Psoas muscle (tissue), 8 donors: ENCODE data around the gene NDUFAF8. TPM values are rescaled to one million over a fixed set of nuclear protein-coding genes. Genes with fewer than 3 reads are reported as not detected.

Experiments
- ATAC-seq, 4 donors: fragments of 200-7000 bp; cut with Tn5 transposase; one replicate each; pipeline ENCODE4 v1.9.1; 2020; ENCODE audit warnings: moderate library complexity in 3 of 4, mild to moderate bottlenecking in 2 of 4
- DNase-seq, 2 donors: peaks; one replicate each; pipeline ENCODE4 v3.0.0-alpha.2; 2020
- H3K27ac ChIP-seq: fragments of 200-600 bp; one replicate; pipeline ENCODE4 v1.8.0; 2022
- H3K27me3 ChIP-seq, 3 donors: fragments of 200-600 bp in 1 of 3; one replicate each; pipeline versions ENCODE4 v1.6.1 to v1.8.0; 2013 to 2022; ENCODE audit warnings: low read length in 2 of 3, mild to moderate bottlenecking in 2 of 3, moderate library complexity in 1 of 3; ENCODE audit not compliant: insufficient read depth in 3 of 3
- H3K36me3 ChIP-seq, 2 donors: fragments of 200-600 bp in 1 of 2; one replicate each; pipeline versions ENCODE4 v1.6.1 to v1.8.0; 2013 to 2022; ENCODE audit warnings: low read depth in 1 of 2, mild to moderate bottlenecking in 1 of 2, moderate library complexity in 1 of 2; ENCODE audit not compliant: insufficient read depth in 1 of 2
- H3K4me1 ChIP-seq: fragments of 200-600 bp; one replicate; pipeline ENCODE4 v1.8.0; 2022
- H3K4me3 ChIP-seq: fragments of 200-600 bp; one replicate; pipeline ENCODE4 v1.8.0; 2022; ENCODE audit warnings: mild to moderate bottlenecking
- H3K9me3 ChIP-seq: fragments of 200-600 bp; one replicate; pipeline ENCODE4 v1.8.0; 2022
- CTCF ChIP-seq: fragments of 200-600 bp; IDR thresholded peaks from one replicate; pipeline ENCODE4 v1.8.0; 2022; ENCODE audit warnings: antibody characterized with exemption
- WGBS, 3 donors: extraction: QIAGEN DNeasy Blood & Tissue Kit; methylation state at CpG; one replicate each; pipeline versions ENCODE4 v1.1.6 to v1.1.7; 2013; 5-methylcytosine and 5-hydroxymethylcytosine counted together
- intact Hi-C, 2 donors: fragments of 100-400 bp; cut with DNase I; formaldehyde crosslinking; loops; one replicate each; pipeline versions ENCODE4 v1.11.0 to v1.14.2; 2022
- long read RNA-seq, 2 donors: library from polyadenylated mRNA; unstranded; transcript quantifications; one replicate each; pipeline ENCODE4 v2.0.0, GENCODE V29; 2021
- polyA plus RNA-seq, 3 donors: library from polyadenylated mRNA; stranded (reverse); fragments of 200-250 nt; gene quantifications; one replicate each; pipeline ENCODE4 v1.2.3, GENCODE V29; 2013
- total RNA-seq, 4 donors: library from RNA; stranded (reverse); fragmentation: NEBNext Ultra II Directional in 2 of 4; extraction: Animal tissue kit (Norgen Biotek cat#: 25700) in 2 of 4; gene quantifications; one replicate each; pipeline versions ENCODE4 v1.2.1 to v1.2.4, GENCODE V29; 2021 to 2023
- donor health status: healthy with polysubstance abuse.
- donor health status: DM: no; HTN: no; CAD: no; lungs with moderate emphysema.
- donor health status: Bipolar disorder and iron deficiency.
- donor health status: healthy.
- donor health status: DM: yes; HTN: yes; CAD: no.
- donor health status: DM: no; HTN: no; CAD: no.
- donor health status: DM: no; HTN: no; CAD: no.
- donor health status: DM: yes; HTN: yes; CAD: no.

Gene NDUFAF8
- total RNA-seq: 10 to 100 TPM; 45.6 to 58.5 (median 55.0) TPM
- polyA plus RNA-seq: 10 to 100 TPM; 42.4 to 63.8 (median 54.9) TPM
- long read RNA-seq, donor 1, transcript NDUFAF8-201 (3 exons, 615 nt): major isoform, 13 of 16 reads
- long read RNA-seq, donor 1, partial matches to known transcripts: 1 of 16 reads
- long read RNA-seq, donor 1, other reads (novel, unspliced or antisense): 2 of 16 reads
- long read RNA-seq, donor 2, transcript NDUFAF8-201 (3 exons, 615 nt): major isoform, 25 of 28 reads
- long read RNA-seq, donor 2, partial matches to known transcripts: 1 of 28 reads
- long read RNA-seq, donor 2, other reads (novel, unspliced or antisense): 2 of 28 reads

DNA sequence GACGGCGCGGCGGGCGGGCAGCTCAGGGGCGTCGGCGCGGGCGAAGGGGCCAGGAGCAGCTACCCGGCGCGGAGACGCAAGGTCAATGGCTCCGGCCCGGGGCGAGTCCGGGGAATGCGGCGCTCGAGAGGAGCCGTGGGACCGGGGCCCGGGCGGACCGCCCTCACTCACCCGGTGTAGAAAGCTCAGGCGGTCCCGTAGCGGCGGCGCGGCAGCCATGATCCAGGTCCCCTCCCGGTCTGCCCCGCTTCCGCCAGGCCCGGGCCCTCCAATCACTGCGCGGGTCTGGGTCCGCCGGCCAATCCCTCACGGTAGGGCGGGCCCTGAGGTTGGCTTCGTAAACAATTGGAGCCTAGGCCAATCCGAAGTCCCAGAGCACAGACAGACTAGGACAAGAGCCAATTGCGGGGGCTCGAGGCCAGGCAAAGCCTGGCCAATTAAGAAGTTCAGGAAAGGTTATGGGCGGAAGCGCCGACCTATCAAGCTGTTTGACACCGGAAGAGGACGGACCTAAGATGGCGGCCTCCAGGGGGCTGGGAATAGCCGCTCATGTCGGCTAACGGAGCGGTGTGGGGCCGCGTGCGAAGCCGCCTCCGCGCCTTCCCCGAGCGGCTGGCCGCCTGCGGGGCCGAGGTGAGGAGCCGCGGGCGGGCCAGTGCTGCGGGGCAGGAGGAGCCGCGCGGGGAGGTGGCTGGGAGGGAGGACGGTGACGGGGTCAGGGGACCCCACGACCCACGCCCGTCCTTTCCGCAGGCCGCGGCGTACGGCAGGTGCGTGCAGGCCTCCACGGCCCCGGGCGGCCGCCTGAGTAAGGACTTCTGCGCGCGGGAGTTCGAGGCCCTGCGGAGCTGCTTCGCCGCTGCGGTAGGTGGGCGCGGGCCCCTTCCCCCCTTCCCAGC lies at the start of gene NDUFAF8, which contains the start of gene TEPSIN:
Gene NDUFAF8, plus strand, starts transcription at position 504 of the 899 bp plus-strand sequence. Its CDS starts 46 bp downstream, at position 550.
Gene TEPSIN, minus strand, starts transcription at position 241 of the 899 bp plus-strand sequence. Its CDS starts 22 bp downstream, at position 219.
- 0 to 1% (median 1%) methylated on average over 68 to 100 of the region's 100 CpGs for WGBS, 3 donors
- H3K27me3 ChIP-seq: no peaks in the 10 kb centered on the region
- DNase-seq: peak; percentile 97 to 98
- peak within 1 kb of the TSS; percentile 91 for H3K4me3 ChIP-seq
- peaks cover 0 to 28% of the 10 kb centered on the region in 2 donors for H3K36me3 ChIP-seq
- H3K4me1 ChIP-seq: peaks cover 20% of the 10 kb centered on the region
- intact Hi-C loops: no loop called here
- TF ChIP-seq CTCF: no peak
- H3K9me3 ChIP-seq: no peaks in the 10 kb centered on the region
- ATAC-seq: peak; percentile 95 to 96 (median 96)
- H3K27ac ChIP-seq: peak within 1 kb of the TSS; percentile 96

DNA sequence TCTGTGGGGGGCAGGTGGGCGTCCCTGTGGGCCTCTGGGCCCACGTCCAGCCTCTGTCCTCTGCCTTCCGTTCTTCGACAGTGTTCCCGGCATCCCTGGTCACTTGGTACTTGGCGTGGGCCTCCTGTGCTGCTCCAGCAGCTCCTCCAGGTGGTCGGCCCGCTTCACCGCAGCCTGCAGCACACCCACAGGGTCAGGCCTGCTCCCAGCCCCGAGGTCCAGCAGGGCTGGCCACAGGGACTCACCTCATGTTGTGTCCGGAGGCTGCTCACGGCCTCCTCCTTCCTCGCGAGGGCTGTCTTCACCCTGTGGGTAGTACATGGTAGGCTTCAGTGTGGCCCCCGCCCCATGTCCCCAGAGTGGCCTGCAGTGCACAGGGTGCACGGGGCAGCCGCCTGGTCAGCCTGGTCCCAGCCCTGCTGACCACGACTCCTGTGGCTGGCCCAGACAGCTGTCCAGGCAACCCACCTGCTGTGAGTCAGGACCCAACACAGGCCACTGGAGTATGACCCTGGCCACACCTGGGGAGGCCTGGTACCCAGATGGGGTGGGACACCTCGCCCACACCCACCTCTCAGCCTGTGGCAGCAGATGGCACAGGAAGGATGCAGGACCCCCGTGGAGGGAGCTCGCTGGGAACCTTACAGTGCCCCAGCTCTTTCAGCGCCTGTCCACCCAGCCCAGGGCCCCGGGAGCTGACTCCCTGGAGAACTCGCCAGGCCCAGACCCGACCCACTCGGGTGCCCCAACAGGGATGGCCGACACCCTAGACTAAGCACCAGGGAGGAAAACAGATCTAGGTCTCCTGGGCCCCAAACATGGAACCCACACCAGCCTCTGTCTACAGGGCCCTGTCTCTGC lies 49.2 kb upstream of the NDUFAF8 start:
- WGBS, 3 donors: 81 to 87% (median 82%) methylated on average over 27 of the region's 27 CpGs
- H3K4me3 ChIP-seq: no peak overlapping the region
- H3K27ac ChIP-seq: no peak overlapping the region
- H3K27me3 ChIP-seq: no peaks in the 10 kb centered on the region
- intact Hi-C loops: no loop called here
- no peak for TF ChIP-seq CTCF
- no peaks in the 10 kb centered on the region for H3K9me3 ChIP-seq
- ATAC-seq (peak in 1 of 4 donors; percentile 17), DNase-seq (peak in 1 of 2 donors; percentile 10)
- H3K4me1 ChIP-seq: no peaks in the 10 kb centered on the region
- H3K36me3 ChIP-seq: peaks cover 0 to 7% of the 10 kb centered on the region in 2 donors

DNA sequence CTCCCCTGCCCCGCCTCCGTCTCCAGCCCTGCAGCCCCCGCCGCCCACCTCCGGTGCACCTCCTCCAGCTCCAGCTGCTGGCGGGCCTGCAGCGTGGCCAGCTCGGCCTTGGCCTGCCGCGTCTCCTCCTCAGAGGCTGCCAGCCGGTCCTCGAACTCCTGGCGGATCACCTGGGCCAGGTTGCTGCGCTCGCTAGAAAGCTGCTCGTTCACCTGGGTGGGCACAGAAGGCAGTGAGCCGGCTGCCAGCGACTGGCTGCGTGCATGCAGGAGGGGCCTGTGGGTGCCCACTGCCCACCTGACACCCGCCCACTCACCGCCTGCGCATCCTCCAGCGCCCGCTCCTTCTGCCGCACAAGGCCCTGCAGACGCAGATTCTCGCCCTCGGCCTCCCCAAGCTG lies 48.5 kb upstream of the NDUFAF8 start:
- no peaks in the 10 kb centered on the region for H3K9me3 ChIP-seq
- H3K4me3 ChIP-seq: no peak overlapping the region
- no peaks in the 10 kb centered on the region for H3K27me3 ChIP-seq
- H3K4me1 ChIP-seq: no peaks in the 10 kb centered on the region
- peaks cover 0 to 7% of the 10 kb centered on the region in 2 donors for H3K36me3 ChIP-seq
- no peak overlapping the region for H3K27ac ChIP-seq
- 94 to 98% (median 97%) methylated on average over 18 to 28 of the region's 28 CpGs for WGBS, 3 donors
- intact Hi-C loops: no loop called here
- ATAC-seq: no peak
- no peak for TF ChIP-seq CTCF
- no peak for DNase-seq

- 91 to 93% (median 91%) methylated on average over 20 of the region's 20 CpGs for WGBS, 3 donors
- Histone ChIP-seq H3K27ac (no peak overlapping the region), H3K4me1 (no peaks in the 10 kb centered on the region), H3K36me3 (peaks cover 0 to 8% of the 10 kb centered on the region in 2 donors), H3K27me3 (no peaks in the 10 kb centered on the region), H3K4me3 (no peak overlapping the region), H3K9me3 (no peaks in the 10 kb centered on the region)
- no peak for TF ChIP-seq CTCF
- intact Hi-C loops: no loop called here
- DNase-seq: peak in 1 of 2 donors; percentile 9
- ATAC-seq: no peak
Observed at GRCh38 chr17:81191116-81191515, 48.0 kb upstream of the NDUFAF8 start.
